Spinal cord (tissue), 10 donors: ENCODE data around the gene CAMK1. TPM values are rescaled to one million over a fixed set of nuclear protein-coding genes. Genes with fewer than 3 reads are reported as not detected.

ENCODE experiments used
- DNase-seq, 6 donors: peaks; one replicate each; pipeline versions ENCODE4 v3.0.0 to v3.0.0-alpha.2; 2013 to 2015; ENCODE audit warnings: low spot score in 6 of 6, low read depth in 4 of 6
- H3K27ac ChIP-seq: one replicate; pipeline ENCODE4 v1.5.1; 2013; ENCODE audit warnings: low read depth, low read length, control low read depth
- H3K27me3 ChIP-seq: one replicate; pipeline ENCODE4 v1.6.1; 2013; ENCODE audit warnings: low read length; ENCODE audit not compliant: control insufficient read depth, insufficient read depth
- H3K36me3 ChIP-seq: one replicate; pipeline ENCODE4 v1.6.1; 2013; ENCODE audit warnings: low read length; ENCODE audit not compliant: control insufficient read depth, insufficient read depth
- H3K4me1 ChIP-seq: one replicate; pipeline ENCODE4 v1.6.1; 2013; ENCODE audit warnings: low read length; ENCODE audit not compliant: control insufficient read depth, insufficient read depth
- H3K4me3 ChIP-seq: one replicate; pipeline ENCODE4 v1.5.1; 2013; ENCODE audit warnings: low read depth, low read length, control low read depth
- H3K9me3 ChIP-seq: one replicate; pipeline ENCODE4 v1.6.1; 2013; ENCODE audit warnings: low read length; ENCODE audit not compliant: control insufficient read depth, insufficient read depth
- WGBS: methylation state at CpG from one replicate; pipeline ENCODE4 v1.1.5; 2013; ENCODE audit warnings: missing lambda C conversion rate; ENCODE audit not compliant: insufficient coverage; 5-methylcytosine and 5-hydroxymethylcytosine counted together
- long read RNA-seq, 4 donors: transcript quantifications; one replicate each; lab custom pipeline, GENCODE V29; 2026
- polyA plus RNA-seq, 2 donors: library from polyadenylated mRNA; unstranded; fragments of 120-200 nt; gene quantifications; one replicate each; pipeline ENCODE4 v1.2.1, GENCODE V29; 2013; ENCODE audit not compliant: insufficient read length in 2 of 2
- total RNA-seq, 2 donors: library from RNA; depleted of rRNA in 1 of 2; stranded (reverse); fragments of 120-200 nt in 1 of 2; fragments of >200 nt in 1 of 2; gene quantifications; one replicate each; pipeline versions ENCODE4 v1.2.3 to v1.2.4, GENCODE V29; 2013 to 2014
- donor health status: healthy.

CAMK1 gene
- total RNA-seq (10 to 100 TPM; 36.3 to 64.4 TPM), polyA plus RNA-seq (10 to 100 TPM; 42.3 to 44.1 TPM)
- long read RNA-seq, donor 1, transcript CAMK1-201 (12 exons, 1,488 nt): major isoform, 14 of 18 reads
- long read RNA-seq, donor 1, partial matches to known transcripts: 0 of 18 reads
- long read RNA-seq, donor 1, other reads (novel, unspliced or antisense): 0 of 18 reads
- long read RNA-seq, donor 2, partial matches to known transcripts: 0 of 2 reads
- long read RNA-seq, donor 2, other reads (novel, unspliced or antisense): 0 of 2 reads
- long read RNA-seq, donor 3, partial matches to known transcripts: 9 of 54 reads
- long read RNA-seq, donor 3, other reads (novel, unspliced or antisense): 40 of 54 reads
- long read RNA-seq, donor 4, partial matches to known transcripts: 23 of 39 reads
- long read RNA-seq, donor 4, other reads (novel, unspliced or antisense): 10 of 39 reads

DNA sequence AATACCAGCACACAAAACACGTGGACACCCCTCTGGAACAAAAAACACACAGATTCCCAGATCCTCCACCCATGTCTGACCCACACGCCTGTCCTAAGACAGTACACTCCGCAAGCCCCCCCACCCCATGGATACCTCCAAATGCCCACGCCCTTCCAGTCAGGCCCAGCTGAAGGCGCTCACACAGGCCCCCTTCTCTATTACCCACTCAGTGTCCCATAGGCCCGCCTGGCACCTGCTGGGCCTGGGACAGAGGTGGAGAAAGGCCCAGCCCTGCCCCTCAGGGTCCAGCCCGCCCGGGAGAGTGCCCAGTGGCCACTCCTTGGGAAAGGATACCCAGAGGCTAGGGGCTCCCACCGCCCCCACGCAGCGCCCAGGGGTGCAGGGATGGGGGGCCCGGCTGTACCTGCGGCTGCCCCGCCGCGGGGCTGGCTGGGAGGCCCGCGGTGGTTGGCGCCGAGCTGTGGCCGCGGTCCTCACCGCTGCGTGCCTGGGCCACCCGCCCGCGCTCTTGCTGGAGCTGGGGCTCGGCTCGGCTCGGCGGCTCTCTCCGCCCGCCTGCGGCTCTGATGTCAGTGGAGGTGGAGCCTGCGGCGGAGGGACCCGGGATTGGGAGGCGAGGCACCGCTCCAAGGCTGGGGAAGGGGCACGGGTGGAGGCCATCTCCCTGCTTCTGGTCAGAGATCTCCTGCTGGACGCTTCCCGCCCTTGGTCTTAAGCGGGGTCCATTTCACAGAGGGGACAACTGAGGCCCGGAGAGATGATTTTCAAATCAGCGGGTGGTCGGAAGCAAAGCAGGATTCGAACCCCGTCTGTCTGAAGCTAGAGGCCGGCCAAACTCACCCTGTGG, at the start of gene CAMK1:
Gene CAMK1 (minus strand): TSS at position 522 of the 850 bp plus-strand sequence. CDS start 2,198 bp downstream, outside the sequence.
- H3K9me3 ChIP-seq: no peaks in the 10 kb centered on the region
- peaks cover 20% of the 10 kb centered on the region for H3K36me3 ChIP-seq
- peaks cover 40% of the 10 kb centered on the region for H3K4me1 ChIP-seq
- H3K4me3 ChIP-seq: peak within 1 kb of the TSS; percentile 48
- WGBS: 5% methylated on average over 49 of the region's 49 CpGs
- no peaks in the 10 kb centered on the region for H3K27me3 ChIP-seq
- peak within 1 kb of the TSS; percentile 86 for H3K27ac ChIP-seq
- DNase-seq: peak; percentile 39 to 90 (median 61)

DNA sequence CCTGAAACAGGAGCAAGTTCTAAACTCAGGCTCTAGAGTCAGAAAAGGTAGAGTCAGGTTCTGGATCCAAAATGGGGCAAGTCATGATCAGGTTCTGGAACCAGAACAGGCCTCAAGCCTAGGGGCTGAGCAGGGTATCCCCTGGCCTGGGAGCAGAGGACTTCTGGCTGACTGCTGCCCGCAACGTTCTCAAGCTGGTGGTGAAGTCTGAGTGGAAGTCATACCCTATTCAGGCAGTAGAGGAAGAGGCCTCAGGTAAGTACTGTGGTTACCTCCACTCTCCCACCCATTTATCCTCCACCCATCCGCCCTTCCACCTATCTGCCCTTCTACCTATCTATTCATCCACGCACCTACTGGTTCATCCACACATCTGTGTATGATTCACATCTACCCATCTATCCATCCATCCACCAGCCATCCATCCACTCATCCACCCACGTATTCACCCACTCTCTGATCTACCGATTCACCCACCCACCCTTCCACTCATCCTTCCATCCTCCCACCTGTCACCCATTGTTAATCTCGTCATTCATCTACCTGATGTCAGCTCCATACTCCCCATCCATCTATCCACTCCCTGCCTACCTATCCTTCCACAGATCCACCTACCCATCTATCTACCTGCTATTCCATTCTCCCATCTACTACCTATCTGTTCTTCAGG, 49.1 kb upstream of the CAMK1 start:
- Histone ChIP-seq H3K27ac (no peak overlapping the region), H3K4me3 (no peak overlapping the region), H3K4me1 (no peaks in the 10 kb centered on the region), H3K9me3 (no peaks in the 10 kb centered on the region), H3K36me3 (peaks cover 32% of the 10 kb centered on the region), H3K27me3 (no peaks in the 10 kb centered on the region)
- DNase-seq: no peak
- WGBS: 96% methylated on average over 6 of the region's 7 CpGs

DNA sequence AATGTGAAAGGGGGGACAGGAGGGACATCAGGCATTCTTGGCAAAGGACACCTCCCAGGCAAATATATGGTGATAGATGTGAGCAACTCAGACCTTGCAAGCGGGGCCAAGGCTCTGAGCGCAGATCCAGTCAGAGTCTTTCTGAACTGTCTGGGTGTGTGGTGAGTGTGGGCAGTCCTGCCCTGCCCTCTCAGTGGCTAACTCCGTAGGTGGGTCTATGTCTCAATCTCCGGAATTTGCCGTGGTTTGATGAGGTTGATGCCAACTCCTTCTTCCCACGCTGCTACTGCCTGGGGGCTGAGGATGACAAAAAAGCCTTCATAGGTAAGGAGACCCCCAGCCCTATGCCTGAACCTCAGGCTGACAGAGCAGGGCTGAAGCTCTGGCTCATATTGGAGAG, 47.7 kb upstream of the CAMK1 start:
- Histone ChIP-seq H3K27me3 (no peaks in the 10 kb centered on the region), H3K4me3 (no peak overlapping the region), H3K4me1 (no peaks in the 10 kb centered on the region), H3K36me3 (peaks cover 43% of the 10 kb centered on the region), H3K27ac (no peak overlapping the region), H3K9me3 (no peaks in the 10 kb centered on the region)
- whole genome bisulfite sequencing: 100% methylated on average over 1 of the region's 6 CpGs
- no peak for DNase-seq

DNA sequence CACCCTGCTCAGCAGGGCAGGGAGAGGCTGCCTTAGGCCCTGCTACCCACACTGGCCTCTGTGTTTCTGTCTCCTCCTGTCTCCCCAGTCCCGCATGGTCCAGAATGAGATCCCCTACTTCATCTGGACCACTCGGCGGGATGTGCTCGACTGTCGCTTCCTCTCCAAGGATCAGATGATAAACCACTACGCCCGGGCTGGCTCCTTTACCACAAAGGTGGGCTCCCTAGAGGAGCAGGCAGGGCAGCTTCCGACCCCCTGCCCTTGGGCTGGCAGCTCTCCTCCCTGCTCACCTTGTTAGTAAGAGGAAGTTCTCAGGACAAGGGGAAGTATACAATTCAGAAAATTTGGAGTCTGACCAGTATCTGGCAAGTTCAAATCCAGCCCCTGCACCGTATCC, 46.2 kb upstream of the CAMK1 start:
- H3K9me3 ChIP-seq: no peaks in the 10 kb centered on the region
- peaks cover 39% of the 10 kb centered on the region for H3K36me3 ChIP-seq
- peaks cover 2% of the 10 kb centered on the region for H3K4me1 ChIP-seq
- no peak for DNase-seq
- no peaks in the 10 kb centered on the region for H3K27me3 ChIP-seq
- WGBS: 93% methylated on average over 6 of the region's 9 CpGs
- no peak overlapping the region for H3K27ac ChIP-seq
- no peak overlapping the region for H3K4me3 ChIP-seq

DNA sequence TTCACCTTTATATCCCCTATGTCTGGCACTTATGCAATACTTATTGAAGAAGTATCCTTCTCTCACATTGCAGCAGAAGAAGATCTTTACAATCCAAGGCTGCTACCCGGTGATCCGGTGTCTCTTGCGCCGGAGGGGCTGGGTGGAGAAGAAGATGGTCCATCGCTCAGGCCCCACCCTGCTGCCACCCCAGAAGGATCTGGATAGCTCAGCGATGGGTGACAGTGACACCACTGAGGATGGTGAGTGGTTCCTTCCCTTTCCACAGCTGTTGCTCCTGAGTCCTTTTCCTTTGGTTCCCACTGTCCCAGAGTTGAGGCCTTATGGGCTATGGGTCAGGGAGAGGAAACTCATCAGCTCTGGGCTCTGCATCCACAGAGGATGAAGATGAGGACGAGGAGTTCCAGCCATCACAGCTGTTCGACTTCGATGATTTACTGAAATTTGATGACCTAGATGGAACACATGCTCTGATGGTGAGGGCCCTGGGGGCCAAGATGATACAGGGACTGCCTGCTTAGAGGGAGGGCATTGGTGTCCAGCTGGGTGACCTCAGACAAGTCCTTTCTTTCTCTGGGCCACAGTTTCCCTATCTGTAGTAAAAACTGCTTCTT, 43.2 kb upstream of the CAMK1 start:
- WGBS: 96% methylated on average over 6 of the region's 9 CpGs
- Histone ChIP-seq H3K4me3 (no peak overlapping the region), H3K27me3 (no peaks in the 10 kb centered on the region), H3K36me3 (peaks cover 22% of the 10 kb centered on the region), H3K9me3 (no peaks in the 10 kb centered on the region), H3K4me1 (peaks cover 24% of the 10 kb centered on the region), H3K27ac (no peak overlapping the region)
- no peak for DNase-seq

DNA sequence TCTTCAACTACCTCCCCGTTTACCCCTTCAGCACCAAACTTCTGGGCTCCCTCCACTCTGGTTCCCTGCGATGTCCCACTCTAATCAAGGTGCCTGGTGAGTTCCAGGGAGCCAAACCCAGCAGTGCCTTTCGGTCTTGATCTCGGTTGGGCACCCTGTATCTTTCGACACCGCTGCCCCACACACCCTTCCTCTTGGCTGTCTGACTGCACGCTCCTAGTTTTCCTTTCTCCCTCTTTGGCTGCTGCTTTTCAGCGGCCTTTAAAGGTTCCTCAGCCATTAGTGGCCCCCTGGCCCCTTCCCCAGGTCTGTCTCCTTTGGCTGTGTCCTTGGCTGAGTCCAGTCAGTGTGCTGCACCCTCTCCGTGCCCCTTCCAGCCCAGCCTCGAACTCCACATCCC, 41.1 kb upstream of the CAMK1 start:
- 66% methylated on average over 10 of the region's 10 CpGs for WGBS
- peak in 1 of 6 donors; percentile 13 for DNase-seq
- no peaks in the 10 kb centered on the region for H3K27me3 ChIP-seq
- H3K36me3 ChIP-seq: peaks cover 26% of the 10 kb centered on the region
- H3K4me3 ChIP-seq: peak overlapping the region; percentile 60
- no peaks in the 10 kb centered on the region for H3K9me3 ChIP-seq
- peak overlapping the region; percentile 75 for H3K27ac ChIP-seq
- peaks cover 24% of the 10 kb centered on the region for H3K4me1 ChIP-seq

DNA sequence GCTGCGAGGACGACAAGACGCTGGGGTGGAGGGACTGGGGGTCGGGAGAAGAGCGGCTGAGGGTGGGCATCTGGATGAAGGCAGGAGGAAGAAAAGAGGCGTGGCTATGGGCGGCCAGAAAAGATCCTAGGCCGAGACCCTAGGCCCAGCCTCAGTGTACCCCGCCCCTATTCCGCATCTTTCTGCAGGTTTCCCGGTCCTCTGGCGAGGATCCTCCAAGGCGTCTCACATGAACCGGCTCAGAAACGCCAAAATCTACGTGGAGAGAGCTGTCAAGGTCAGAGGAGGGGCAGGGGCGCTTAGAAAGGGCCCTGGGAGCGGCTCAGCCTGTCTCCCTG, 40.7 kb upstream of the CAMK1 start:
- H3K9me3 ChIP-seq: no peaks in the 10 kb centered on the region
- peak overlapping the region; percentile 75 for H3K27ac ChIP-seq
- peak in 5 of 6 donors; percentile 17 to 89 (median 33) for DNase-seq
- WGBS: 4% methylated on average over 15 of the region's 18 CpGs
- no peaks in the 10 kb centered on the region for H3K27me3 ChIP-seq
- H3K4me3 ChIP-seq: peak overlapping the region; percentile 60
- peaks cover 30% of the 10 kb centered on the region for H3K36me3 ChIP-seq
- peaks cover 24% of the 10 kb centered on the region for H3K4me1 ChIP-seq

DNA sequence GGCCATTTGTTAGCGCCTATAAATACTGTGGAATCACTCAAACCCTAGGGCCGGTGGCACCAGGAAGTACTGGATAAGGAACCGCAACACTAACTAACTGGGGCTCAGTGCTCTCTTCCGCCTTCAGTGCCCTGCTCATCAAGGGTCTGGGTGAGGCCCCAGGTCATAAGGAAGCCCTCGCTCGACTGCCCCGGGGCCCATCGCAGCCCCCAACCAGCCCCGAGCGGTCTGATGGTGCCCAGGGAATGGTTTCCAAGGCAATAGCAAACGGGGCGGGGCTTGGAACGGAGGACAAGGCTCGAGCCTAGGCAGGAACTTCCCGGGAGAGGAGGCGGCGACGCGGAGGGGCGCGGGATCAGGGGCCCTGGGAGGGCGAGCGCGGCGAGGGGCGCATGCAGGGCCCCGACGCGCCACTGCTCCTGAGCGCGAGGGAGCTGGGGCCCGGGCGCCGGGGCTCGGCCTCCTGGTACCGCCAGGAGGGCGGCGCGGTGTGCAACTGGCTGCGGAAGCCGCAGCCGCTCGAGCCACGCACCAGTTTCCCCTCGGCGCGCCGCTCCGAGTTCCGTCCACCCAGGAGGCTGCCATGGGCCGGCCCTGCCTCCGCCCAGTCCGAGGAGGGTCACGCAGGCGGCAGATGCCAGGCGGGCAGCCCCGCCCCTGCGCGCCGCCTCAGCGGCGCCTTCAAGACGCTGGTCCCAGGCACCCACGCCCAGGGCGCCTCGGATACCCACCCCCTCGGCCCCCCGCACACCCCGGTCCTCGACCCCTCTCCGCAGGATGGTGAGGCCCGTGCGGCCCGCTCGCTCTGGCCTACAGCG, 40.1 kb upstream of the CAMK1 start, which contains the start of gene TTLL3:
Gene TTLL3 (plus strand): TSS at position 648 of the 818 bp plus-strand sequence. CDS start 400 bp downstream, outside the sequence.
- Histone ChIP-seq H3K9me3 (no peaks in the 10 kb centered on the region), H3K36me3 (peaks cover 34% of the 10 kb centered on the region), H3K4me1 (peaks cover 24% of the 10 kb centered on the region), H3K27ac (peak within 1 kb of the TSS; percentile 94), H3K27me3 (no peaks in the 10 kb centered on the region), H3K4me3 (peak within 1 kb of the TSS; percentile 60)
- under 1% methylated on average over 67 of the region's 76 CpGs for whole genome bisulfite sequencing
- peak; percentile 38 to 92 (median 58) for DNase-seq
